NCI-H1105 (cell line): ENCODE measurements around the gene COL1A1.

Source experiments
- DNase-seq: peaks from one replicate; lab custom pipeline; 2025; lab: John Stamatoyannopoulos, UW

Gene COL1A1

GRCh38 chr17:50201276-50201854, at the start of gene COL1A1:
Gene COL1A1 (minus strand): TSS chr17:50201631. CDS start chr17:50201513, 118 bp downstream.
- DNase-seq, result no peak

DNA sequence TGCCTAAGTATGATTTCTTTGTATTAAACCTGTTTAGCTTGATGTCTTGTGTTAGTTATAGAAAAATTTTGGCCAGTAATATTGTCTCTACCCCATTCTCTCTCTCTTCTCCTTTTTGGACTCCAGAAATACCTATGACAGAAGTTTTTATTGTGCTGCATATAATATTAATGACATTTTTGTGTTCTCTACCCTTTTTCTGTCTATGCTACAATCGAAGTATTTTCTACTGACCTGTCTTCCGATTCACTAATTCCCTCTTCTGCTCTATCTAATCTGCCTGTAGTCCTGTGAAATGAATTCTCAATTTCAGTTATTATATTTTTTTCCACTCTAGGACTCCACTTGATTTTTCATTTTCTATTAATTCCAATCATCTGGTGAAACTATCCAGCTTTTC, 46.8 kb upstream of the COL1A1 start:
- no peak for DNase-seq

DNA sequence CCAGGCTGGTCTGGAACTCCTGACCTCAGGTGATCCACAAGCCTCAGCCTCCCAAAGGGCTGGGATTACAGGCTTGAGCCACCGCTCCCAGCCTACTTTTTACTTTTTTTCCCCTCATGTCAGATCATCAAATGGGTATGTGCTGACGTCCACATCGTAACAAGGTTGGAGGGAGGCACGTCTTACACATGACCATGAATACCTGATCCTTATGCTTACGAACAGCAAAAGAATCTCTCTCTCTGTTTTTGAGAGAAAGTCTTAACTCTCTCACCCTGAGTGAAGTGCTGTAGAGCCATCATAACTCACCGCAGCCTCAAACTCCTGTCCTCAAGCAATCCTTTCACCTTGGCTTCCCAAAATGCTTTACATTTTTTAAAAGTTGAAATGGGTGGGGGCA, 43.3 kb upstream of the COL1A1 start:
- DNase-seq, result no peak

GRCh38 chr17:50241431-50241830, 40.0 kb upstream of the COL1A1 start:
- no peak for DNase-seq

GRCh38 chr17:50240851-50241250, 39.4 kb upstream of the COL1A1 start:
- no peak for DNase-seq

DNA sequence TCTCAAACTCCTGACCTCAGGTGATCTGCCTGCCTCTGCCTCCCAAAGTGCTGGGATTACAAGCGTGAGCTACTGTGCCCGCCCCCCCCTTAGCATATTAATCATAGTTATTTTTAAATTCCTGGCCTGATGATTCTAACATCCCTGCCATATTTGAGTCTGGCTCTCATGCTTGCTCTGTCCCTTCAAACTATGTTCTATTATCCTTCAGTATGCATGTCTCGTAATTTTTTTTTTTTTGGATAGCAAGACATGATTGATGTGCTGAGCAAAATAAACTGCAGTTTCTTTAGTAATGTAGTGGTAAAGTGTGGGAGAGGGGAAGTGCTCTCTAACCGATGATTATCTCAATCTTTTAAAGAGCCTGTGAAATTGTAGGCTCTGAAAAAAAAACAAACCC, 38.5 kb upstream of the COL1A1 start:
- no peak for DNase-seq

DNA sequence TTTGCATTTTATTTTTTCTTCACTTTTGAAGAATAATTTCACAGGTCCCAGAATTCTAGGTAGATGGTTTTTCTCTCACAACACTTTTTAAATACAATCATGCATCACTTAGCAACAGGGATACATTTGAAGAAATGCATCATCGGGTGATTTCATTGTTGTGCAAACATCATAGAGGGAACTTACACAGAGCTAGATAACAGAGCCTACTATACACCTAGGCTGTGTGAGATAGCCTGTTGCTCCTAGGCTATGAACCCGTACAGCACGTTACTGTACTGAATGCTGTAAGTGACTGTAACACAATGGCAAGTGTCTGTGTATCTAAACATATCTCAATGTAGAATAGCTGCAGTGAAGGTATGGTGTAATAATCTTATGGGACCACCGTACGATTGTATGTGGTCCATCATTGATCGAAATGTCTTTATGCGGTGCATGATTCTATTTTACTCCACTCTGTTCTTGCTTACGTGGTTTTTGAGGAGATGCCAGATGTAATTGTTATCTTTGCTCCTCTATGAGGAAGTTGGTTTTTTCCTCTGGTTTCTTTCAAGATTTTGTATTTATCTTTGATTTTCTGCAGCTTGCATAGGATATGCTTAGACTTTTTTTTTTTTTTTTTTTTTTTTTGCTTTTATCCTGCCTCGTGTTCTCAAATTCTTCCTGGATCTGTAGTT, 37.3 kb upstream of the COL1A1 start:
- DNase-seq, result no peak

DNA sequence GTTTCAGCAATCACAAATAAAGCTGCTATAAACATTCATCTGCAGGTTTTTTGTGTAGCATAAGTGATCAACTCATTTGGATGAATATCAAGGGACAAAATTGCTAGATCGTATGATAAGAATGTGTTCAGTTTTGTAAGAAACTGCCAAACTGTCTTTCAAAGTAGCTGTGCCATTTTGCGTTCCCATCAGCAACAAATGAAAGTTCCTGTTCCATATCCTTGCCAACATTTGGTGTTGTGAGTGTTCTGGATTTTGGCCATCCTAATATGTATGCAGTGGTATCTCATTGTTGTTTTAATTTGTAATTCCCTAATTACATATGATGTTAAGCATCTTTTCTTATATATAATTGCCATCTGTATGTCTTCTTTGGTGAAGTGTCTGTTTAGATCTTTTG, 36.5 kb upstream of the COL1A1 start:
- no peak for DNase-seq

DNA sequence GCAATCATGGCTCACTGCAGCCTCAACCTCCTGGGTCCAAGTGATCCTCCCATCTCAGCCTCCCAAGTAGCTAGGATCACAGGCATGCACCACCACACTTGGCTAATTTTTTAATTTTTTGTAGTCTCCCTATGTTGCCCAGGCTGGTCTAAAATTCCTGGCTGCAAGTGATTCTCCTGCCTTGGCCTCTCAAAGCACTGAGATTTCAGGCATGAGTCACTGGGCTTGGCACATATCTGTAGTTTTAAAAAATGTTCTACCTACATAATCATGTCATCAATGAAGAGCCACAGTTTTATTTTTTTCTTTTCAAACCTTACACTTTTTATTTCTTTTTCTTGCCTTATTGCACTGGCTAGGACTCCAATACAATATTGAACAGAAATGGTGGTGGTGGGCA, 33.1 kb upstream of the COL1A1 start:
- DNase-seq, result no peak

DNA sequence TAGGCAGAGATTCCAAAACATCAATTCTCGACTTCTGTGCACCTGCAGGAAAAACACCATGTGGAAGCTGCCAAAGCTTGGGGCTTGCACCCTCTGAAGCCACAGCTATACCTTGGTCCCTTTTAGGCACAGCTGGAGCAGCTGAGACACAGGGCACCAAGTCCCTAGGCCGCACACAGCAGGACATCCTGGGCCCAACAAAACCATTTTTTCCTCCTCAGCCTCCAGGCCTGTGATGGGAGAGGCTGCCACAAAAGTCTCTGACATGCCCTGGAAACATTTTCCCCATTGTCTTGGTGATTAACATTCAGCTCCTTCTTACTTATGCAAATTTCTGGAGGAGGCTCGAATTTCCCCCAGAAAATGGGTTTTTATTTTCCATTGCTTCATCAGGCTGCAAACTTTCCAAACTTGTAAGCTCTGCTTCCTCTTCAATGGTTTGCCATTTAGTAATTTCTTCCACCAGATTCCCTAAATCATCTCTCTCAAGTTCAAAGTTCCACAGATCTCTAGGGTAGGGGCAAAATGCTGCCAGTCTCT, 24.3 kb upstream of the COL1A1 start:
- DNase-seq, result no peak

- DNase-seq, result no peak
Measured at GRCh38 chr17:50222922-50223321, 21.5 kb upstream of the COL1A1 start.

DNA sequence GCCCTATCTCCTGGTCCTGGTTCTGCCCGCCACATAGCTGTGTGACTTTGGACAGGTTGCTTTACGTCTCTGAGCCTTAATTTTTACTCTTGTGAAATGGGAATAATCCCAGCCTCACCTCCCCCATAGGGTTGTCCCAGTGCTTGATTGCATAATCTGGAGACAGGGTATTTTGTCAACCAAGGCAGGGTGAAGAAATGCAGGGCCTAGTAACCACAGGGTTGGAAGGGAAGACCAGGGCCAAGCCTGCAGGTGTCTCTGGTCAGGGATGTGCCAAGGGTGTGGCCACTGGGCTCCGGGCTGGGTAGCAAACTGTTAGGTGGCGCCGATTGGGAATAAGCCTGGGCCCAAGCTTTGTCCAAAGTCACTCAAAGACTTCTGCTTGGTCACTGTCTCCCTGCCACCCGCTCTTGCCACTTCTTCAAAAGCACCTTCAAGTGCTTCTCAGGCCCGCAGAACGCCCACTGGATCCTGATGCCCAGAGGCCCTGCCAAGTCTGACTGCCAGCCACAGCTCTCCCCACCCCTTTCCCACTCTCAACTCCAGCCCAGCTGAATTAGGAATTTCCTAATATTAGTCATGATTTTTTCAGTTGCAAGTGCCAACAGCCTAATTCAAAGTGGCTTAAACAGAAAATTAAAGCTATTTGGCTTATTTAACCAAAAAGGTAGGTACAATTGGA, 20.6 kb upstream of the COL1A1 start:
- DNase-seq, result no peak

- no peak for DNase-seq
Measured at GRCh38 chr17:50221266-50221863, 19.9 kb upstream of the COL1A1 start.

DNA sequence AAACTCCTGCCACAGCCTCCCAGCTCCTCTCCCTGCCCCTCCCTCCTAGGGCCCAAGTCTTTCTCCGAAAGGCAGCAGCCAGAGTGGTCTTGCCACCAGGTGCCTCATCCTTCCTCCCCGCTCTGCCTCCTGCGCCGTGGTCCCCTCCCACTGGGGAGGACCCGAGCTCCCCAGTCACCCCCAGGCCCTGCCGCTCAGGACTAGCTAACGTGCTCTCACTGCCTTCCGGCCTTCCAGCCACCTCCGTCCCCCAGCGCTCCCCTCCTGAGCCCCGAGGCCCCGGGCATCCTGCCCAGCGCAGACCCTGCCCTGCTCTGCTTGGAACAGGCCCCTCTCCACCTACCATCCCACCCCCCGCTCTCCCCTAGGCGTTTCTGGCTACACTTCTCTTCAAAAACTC, 19.4 kb upstream of the COL1A1 start:
- DNase-seq, result no peak

- DNase-seq, result no peak
Measured at GRCh38 chr17:50219939-50220465, 18.6 kb upstream of the COL1A1 start.

- no peak for DNase-seq
Measured at GRCh38 chr17:50219342-50219741, 17.9 kb upstream of the COL1A1 start.

DNA sequence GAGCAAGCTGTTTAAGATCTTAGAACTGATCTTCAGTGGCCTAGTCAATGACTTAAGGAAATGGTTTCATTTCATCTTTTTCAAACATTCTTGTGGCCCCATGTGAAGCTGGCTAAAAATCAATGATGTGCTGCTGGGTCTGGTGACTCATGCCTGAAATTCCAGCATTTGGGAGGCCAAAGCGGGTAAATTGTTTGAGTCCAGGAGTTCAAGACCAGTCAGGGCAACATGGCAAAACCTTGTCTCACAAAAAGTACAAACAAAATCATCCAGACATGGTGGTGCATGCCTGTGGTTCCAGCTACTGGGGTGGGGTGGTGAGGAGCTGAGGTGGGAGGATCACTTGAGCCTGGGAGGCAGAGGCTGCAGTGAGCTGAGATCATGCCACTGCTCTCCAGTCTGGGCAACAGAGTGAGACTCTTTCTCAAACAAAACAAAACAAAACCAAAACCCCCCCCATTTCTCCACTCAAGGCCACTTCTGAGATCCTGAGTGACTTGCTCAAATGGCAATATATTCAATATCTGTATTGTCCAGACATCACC, 17.4 kb upstream of the COL1A1 start:
- DNase-seq, result no peak

DNA sequence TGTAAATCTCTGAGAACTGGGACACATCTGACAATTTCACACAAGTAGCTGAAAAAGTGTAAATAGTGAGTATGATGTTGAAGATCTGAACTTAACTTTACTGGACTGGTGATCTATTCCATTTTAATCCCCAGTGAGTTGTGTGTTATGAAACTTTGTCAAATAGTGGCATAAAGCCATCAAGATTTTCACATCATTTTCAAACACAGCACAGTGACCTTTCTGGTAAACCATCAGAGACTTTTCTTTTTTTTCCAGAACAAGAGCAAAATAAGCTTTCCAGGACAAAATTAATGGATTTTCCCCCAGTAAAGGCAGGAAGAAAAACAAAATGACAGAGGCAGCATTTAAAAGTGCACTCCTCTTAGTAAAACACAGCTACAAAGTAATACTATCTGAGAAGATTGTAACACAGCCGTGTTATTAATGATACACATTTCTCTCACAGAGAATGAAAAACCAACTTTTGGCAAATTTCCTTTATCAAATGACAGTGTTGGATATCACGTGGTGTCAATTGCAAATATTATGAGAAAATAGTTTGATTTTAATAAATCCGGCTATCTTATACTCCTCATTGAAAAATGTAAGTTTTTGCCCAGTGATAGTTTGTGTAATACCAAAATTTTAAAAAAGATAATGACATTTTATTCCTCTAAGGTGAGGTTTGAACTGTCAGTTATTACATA, 16.8 kb upstream of the COL1A1 start:
- no peak for DNase-seq

DNA sequence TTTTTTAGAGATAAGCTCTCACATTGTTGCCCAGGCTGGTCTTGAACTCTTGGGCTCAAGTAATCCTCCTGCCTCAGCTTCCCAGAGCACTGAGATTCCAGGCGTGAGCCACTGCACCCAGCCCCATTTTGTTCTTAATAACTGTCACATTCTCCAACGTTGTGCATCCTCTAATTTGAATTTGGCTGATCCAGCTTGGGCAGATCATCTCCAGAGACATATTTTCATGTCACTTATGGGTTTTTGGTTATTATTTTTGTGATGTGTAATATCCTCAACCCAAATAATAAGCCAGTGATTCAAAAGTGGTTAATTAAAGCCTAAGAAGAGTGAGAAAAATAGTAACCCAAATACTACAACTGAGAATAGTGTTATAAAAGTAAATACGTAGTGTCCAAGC, 16.2 kb upstream of the COL1A1 start:
- no peak for DNase-seq

DNA sequence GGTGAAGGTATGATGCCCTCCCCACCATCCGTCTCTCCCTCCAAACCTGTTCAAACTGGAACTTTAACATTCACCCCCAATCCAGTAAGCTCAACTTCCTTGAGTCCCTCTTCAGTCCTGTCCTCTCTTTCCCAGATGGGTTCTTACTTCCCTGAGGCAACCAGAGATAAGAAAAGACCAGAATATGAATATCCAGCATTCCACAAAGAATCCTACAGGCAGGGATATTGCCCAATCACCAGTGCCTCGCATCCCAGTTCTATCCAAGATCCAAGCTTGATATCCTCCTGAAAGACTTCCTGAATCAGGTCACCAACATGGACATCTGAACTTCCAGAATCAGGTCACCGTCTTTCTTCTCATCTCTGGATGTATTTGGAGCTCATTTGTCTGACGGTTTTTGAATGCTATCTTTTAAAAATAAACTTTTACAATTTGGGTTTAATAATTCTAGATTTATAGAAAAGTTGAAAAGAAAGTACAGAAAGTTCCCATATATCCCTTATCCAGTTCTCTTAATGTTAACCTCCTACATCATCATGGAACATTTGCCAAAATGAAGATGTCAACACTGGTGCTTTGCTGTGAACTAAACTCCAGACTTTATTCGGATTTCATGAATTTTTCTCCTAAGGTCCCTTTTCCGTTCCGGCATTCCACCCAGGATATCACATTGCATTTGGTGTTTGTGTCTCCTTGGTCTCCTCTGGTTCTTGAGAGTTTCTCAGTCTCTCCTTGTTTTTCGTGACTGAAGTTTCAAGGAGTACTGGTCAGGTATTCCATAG, 13.7 kb upstream of the COL1A1 start:
- no peak for DNase-seq
